HG02981 (cell line): ENCODE measurements around the gene AMACR.
A peak's percentile ranks its signal among the peaks of the same experiment; 100 is the strongest.
"Not testable (repeated sequence)": the region's sequence is repeated elsewhere in the genome, so short reads cannot be mapped to it uniquely, and the experiment has no call there.

Source experiments
- ATAC-seq: cut with Tn5 transposase; IDR thresholded peaks from one replicate; pipeline ENCODE4 v1.9.1; 2021; ENCODE audit warnings: mild to moderate bottlenecking, moderate library complexity; ENCODE audit not compliant: unreplicated experiment

The AMACR gene

DNA sequence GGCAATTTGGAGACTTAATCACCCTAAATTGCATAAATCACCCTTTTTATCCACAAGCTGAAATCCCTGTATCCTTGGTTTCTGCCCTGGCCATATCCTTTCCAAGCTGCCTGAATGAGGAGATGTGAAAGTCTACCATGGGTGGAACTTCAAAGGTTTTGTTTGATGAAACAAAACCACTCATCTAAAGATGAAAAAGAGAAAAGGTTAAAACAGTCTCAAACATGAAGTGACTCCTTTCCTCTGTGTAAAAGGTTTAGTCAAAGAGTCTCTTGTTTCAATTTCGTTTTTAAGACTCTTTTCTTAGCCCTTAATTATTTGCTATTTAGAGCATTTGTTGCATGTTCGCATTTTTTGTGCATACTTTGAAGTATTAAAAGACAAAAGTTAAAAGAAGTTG is 34.6 kb downstream of the AMACR start:
- ATAC-seq: no peak

- peak; percentile 73 for ATAC-seq
Observed at GRCh38 chr5:33969572-33970452, 38.0 kb downstream of the AMACR start.

GRCh38 chr5:33968211-33969005 is 39.4 kb downstream of the AMACR start:
- ATAC-seq: no peak

GRCh38 chr5:33966805-33967204 is 41.0 kb downstream of the AMACR start:
- no peak for ATAC-seq

GRCh38 chr5:33964132-33964700 is 43.6 kb downstream of the AMACR start:
- no peak for ATAC-seq

GRCh38 chr5:33958176-33958575 is 49.7 kb downstream of the AMACR start:
- ATAC-seq: no peak

GRCh38 chr5:33957577-33958150 is 50.2 kb downstream of the AMACR start:
- no peak for ATAC-seq

GRCh38 chr5:33952175-33952574 is 55.7 kb downstream of the AMACR start:
- ATAC-seq: not testable (repeated sequence)

DNA sequence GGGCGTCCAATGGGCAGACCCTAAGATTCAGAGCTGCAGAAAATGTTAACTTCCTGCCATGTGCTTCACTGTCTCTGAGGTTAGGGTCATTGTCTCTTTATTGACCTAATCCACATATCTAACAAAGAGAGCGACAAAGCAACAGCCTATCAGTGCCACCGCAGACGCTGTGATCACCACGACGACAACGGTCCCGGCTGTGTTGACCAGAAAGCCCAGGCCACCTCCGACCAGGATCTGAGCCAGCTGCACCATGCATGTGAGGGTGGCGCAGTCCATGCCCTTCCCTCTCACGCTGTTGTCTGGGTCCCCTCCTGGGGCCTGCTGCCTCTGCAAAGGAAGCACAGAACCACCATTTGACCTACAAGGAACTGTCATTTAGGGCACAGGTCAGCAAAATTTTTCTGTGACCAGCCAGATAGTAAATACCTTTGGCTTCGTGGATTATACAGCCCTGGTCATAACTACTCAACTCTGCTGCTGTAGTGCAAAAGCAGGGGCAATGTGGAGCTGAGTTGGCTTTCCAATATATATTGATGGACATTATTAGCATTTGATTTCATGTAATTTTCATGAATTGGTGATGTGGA is 63.2 kb downstream of the AMACR start:
- no peak for ATAC-seq

DNA sequence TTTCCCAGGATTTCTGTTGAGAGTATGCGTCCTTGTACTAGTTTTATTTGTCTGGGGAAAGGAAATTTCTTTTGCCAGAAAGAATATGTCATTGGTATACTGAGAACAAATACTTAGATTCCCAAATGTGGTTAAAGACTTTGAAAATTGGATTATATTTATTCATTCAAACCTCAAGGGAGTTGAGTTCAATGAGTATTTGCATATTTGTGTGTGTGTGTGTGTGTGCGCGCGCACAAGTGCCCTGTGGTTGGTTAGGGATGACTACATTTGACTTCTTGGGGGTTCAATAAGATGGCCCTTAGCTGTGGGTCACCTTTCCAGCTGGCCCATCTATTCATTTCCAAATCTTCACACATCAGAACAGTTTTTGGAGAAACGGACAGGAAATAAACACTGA is 66.8 kb downstream of the AMACR start:
- no peak for ATAC-seq

DNA sequence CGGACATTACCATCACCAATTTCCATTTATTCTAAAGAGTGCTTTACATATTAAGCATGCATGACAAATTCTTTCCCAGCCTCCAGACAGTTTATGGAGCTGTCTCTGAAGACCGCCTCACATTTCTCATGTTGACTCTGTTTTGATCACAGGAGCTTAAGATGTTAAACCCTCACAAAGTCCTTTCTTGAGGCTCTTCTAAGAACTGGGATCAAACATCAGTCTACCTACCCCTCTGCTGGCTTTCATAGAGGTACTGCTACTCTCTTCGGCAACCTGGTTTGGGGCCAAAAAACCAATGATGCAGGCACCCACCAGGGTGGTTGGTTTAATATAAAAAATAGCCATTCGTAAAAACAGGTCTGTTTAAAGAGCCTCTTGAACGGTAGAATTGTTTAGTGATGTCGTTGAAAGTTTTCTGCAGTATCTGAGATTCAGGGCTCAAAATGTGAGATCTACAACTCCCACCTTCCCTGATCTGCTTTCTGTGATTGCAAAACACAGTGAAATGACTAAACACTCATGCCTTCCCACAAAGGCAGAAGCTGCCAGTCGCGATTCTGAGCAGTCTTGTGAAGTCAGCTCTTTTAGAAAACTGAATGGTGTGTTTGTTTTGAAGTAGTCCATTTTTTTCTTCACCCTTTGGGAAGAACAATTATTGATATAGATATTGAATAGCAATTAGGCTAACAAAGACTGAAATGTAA is 68.1 kb downstream of the AMACR start:
- no peak for ATAC-seq

DNA sequence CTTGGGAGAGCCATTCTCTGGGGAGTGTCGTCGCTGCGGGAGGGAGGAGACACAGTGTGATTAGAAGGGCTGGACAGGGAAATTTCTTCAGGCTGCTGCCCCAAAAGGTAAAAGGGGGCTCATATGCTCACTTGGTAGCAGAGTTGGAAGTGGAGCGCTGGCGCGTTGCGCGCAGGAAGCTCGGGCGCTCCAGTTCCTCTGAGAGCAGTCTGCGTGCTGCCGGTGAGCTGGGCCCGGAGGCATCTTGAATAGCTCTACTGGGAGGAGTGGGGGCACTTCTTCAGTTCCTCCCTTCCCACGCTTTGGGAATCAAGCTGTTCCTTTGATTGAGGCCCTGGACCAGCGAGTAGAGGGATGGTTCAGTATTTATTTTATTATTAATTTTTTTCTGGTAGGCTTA is 69.0 kb downstream of the AMACR start:
- ATAC-seq: no peak

- ATAC-seq: no peak
Observed at GRCh38 chr5:33938507-33938796, 69.4 kb downstream of the AMACR start.

DNA sequence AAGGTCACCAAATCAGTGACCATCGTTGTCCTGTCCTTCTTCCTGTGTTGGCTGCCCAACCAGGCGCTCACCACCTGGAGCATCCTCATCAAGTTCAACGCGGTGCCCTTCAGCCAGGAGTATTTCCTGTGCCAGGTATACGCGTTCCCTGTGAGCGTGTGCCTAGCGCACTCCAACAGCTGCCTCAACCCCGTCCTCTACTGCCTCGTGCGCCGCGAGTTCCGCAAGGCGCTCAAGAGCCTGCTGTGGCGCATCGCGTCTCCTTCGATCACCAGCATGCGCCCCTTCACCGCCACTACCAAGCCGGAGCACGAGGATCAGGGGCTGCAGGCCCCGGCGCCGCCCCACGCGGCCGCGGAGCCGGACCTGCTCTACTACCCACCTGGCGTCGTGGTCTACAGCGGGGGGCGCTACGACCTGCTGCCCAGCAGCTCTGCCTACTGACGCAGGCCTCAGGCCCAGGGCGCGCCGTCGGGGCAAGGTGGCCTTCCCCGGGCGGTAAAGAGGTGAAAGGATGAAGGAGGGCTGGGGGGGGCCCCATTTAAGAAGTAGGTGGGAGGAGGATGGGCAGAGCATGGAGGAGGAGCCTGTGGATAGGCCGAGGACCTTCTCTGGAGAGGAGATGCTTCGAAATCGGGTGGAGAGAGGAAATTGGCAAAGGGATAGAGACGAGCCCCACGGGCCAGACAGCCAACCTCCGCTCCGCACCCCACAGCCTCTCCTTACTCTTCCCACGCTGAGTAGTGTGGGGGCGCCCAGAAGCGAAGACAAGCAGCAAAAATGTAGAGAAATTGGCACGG is 69.9 kb downstream of the AMACR start:
- ATAC-seq: no peak

DNA sequence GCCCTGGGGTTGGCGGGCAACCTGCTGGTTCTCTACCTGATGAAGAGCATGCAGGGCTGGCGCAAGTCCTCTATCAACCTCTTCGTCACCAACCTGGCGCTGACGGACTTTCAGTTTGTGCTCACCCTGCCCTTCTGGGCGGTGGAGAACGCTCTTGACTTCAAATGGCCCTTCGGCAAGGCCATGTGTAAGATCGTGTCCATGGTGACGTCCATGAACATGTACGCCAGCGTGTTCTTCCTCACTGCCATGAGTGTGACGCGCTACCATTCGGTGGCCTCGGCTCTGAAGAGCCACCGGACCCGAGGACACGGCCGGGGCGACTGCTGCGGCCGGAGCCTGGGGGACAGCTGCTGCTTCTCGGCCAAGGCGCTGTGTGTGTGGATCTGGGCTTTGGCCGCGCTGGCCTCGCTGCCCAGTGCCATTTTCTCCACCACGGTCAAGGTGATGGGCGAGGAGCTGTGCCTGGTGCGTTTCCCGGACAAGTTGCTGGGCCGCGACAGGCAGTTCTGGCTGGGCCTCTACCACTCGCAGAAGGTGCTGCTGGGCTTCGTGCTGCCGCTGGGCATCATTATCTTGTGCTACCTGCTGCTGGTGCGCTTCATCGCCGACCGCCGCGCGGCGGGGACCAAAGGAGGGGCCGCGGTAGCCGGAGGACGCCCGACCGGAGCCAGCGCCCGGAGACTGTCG is 70.7 kb downstream of the AMACR start:
- no peak for ATAC-seq

GRCh38 chr5:33936381-33937016 is 71.4 kb downstream of the AMACR start, which contains the start of gene RXFP3:
RXFP3 (plus strand) TSS chr5:33936386; CDS start chr5:33936741, 355 bp downstream.
- no peak for ATAC-seq
